ENCODE results near the gene LAMP2.

- no peak for TF ChIP-seq EZH2 (IDR thresholded peaks at IDR 0.05; ENCODE audit: borderline replicate concordance, low read length)
- no peak for TF ChIP-seq CTCF (IDR thresholded peaks at IDR 0.05; ENCODE audit: low read length)
Observed at GRCh38 chrX:120378570-120378969, 90.5 kb downstream of the LAMP2 start.

Data from OCI-LY1 (cell line).